ENCODE results near the gene EVI5.

EVI5 gene

DNA sequence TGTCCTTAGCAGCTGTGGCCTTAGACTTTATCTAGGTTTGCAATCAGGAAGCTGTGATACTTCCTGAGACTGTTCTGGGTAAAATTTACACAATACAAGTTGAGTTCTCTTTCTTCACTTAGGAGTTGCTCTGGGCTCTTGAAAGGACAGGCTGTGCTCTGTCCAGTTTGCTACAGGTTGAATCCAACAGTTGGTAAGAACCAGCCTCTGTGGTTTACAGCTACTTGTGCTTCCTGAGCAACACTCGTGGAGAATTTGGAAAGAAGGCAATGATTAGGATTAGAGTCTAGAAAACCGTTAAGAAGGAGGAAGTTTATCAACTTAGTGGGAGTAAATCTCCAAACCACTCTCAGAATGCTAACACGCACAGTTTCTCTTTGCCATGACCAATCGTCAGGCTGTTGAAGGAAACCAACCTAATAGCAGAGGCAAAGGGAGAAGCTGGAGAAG, 325.0 kb downstream of the EVI5 start:
- DNase-seq (ENCODE audit: low read depth), result no peak

Measured in iris pigment epithelial cell (primary cell).